Heart left ventricle (tissue), 13 donors: ENCODE measurements around the gene CCT8L2.
"Not testable (repeated sequence)": the region's sequence is repeated elsewhere in the genome, so short reads cannot be mapped to it uniquely, and the experiment has no call there.

Source experiments
- CTCF ChIP-seq, 12 donors: fragments of 200-600 bp; sonication (generic) in 4 of 12; IDR thresholded peaks; one replicate each; pipeline versions ENCODE4 v1.5.0 to v1.8.0; 2018 to 2022; ENCODE audit warnings: antibody characterized with exemption in 12 of 12, mild to moderate bottlenecking in 5 of 12
- POLR2A ChIP-seq, 2 donors: fragments of 450-650 bp; IDR thresholded peaks; one replicate each; pipeline ENCODE4 v1.6.1; 2017; ENCODE audit warnings: antibody characterized with exemption in 2 of 2, mild to moderate bottlenecking in 2 of 2, moderate library complexity in 2 of 2
- donor health status: ischemic (EF 13 %, LVEDD 7.1; RV severe dilation, severe dysfunction).
- donor health status: DM: no; HTN: yes; CAD: no.
- donor health status: DM: no; HTN: no; CAD: no.
- donor health status: ischemic (EF 25% LVEDD 6.9; RV normal size, moderate dysfunction).
- donor health status: ischemic (EF 25% LVEDD 5.7; RV mildly dilated, moderate dysfunction).
- donor health status: ischemic (EF 35%, LVEDD 5.7; RV mildly dilated, moderate dysfunction).
- donor health status: nonischemic (EF 11% LVEDD 7.7; RV severe dilation, severe dysfunction).
- donor health status: DM: yes; HTN: yes; CAD: no.
- donor health status: PGD.
- donor health status: ischemic (EF 29% LVEDD 5.4; RV normal size, mild dysfunction).
- donor health status: nonischemic (EF 23%, LVEDD 6.1; RV moderate dilation, normal function).

GRCh38 chr22:16566421-16567151 lies 26.0 kb downstream of the CCT8L2 start:
- not testable (repeated sequence) for TF ChIP-seq CTCF, POLR2A (IDR thresholded peaks at IDR 0.05)
